NCI-H345 treated with DMSO at 0.1 percent for 48 hours (cell line): ENCODE results near the gene CACNA2D3.

Source experiments
- DNase-seq: peaks from one replicate; lab custom pipeline; 2025; ENCODE audit not compliant: unreplicated experiment; lab: John Stamatoyannopoulos, UW

The CACNA2D3 gene

DNA sequence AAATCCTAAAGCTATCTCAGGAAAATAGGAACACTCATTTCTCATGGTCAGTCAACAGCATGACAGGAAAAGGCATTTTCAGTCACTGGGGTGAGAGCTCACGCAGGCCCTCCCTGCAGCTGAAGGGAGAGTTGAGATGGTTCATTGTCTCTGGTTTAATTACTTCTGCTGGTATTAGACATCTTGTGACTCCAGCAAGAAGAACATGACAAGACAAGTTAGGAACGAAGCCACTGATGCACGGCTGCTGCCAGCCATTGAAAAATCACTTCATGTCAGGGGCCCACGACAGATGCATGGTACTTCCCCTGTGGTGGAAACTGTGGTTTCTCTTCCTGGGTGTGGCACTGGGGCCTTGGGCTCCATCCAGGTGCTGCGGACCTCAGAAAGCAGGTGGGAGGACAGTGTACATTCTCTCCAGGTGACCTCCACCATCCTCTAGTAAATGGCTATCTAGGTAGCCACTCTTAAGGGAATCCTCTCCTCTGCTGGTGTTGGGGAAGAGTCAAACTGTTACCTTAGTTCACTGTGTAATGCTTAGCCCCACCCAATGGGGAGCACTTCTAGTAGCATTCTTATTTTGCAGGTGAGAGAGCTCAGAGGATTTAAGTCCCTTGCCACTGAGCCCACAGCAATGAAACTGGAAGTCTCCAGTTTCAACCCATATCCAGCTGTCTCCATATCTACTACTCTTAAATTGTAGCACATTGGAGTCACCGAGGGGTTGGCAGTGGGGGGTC, 531.3 kb downstream of the CACNA2D3 start:
- DNase-seq, result no peak

DNA sequence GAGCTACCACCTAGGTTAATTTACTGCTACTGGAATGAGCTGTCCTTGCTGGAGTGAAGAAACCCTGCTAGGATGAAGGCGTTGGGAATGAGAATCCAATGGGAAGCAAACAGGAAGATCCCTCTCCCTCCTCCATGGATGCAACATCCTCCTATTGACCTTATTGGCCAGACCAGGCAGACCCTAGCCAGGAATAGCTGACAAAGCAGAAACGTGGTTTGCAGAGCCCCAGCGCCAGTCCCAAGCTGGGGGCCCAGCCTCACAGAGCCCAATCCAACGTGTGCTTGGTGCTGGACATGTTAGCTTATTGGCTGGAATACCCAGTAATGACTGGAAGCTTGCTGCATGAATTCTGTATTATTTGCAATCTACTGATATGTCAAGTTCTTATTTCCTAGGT, 532.4 kb downstream of the CACNA2D3 start:
- no peak for DNase-seq

DNA sequence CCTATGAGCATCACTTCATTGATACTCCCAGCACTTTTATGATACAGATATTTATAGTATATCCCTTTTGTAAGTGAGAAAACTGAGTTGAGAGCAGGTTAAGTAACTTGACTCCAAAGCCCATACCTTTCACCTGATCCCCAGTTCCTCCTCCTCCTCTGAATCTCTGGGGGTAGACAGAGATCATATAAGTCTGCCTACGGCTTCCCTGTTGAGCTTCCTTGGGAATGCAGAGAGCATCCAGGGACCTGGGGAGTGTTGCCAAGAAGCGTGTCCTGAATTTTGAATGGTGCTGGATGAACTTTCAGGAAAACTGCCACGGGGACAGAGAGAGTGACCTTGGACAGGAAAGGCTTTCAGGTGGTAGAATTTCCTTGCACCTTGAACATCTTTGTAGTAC, 537.0 kb downstream of the CACNA2D3 start:
- no peak for DNase-seq

DNA sequence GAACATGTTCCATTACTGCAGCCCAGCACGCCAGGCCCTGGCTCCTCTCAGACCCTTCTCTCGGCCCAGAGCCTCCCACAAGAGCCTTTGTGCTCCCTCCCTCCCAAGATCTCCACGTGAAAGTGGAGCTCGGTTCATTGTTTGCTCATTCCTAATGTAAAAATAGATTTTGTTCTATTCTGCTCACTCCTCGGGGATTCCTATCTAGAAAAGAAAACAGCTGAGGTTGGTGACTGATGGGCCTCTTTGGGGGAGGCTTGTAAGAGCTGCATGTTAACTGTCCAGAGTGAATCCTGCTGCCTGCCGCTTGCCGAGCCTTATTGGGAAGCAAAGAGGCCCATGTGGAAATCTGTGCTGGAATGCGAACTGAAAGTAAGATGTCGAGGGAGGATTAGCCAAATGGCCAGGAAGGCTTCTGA, 538.4 kb downstream of the CACNA2D3 start:
- no peak for DNase-seq

DNA sequence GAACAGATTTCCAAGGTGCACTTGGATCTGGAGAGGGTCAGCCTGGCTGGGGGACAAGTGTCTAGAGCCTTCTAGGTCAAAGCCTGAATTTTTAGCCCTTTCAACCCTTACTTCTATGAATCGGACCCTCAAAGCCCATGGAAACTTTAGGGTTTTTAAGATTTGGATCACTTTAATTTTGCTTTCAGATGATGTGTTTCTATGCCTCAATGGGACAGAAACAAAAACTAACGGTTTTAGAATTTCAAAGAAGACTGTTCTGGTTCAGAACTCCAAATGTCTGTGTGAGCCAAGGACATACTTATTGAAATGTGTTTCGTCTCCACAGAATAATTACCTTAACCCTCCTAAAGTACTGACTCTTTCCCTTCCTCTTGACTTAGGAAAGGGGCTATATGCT, 538.8 kb downstream of the CACNA2D3 start:
- DNase-seq, result no peak

DNA sequence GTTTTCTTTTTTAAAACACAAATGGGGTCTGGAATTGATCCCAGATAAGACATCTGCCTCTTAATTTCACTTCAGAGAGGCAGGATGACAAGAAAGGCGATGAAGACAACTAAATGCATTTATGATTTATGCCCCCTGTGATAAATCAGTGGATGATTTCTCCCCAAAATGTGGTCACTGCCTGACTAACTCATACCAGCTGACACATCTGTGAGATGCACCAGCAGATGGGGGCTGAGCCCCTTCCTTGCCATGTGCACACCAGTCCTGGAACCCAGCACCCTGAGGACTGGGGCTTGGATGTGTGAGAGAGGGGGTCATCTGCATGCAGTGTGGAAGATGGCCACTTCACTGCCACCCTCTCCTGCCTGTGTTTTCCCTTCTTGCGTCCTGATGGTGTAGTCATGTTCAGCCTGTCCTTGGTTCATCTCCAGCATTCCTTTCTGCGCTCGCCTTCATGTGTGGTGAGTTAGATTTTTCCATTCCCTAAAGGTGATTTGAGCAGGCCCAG, 541.2 kb downstream of the CACNA2D3 start:
- DNase-seq, result no peak

DNA sequence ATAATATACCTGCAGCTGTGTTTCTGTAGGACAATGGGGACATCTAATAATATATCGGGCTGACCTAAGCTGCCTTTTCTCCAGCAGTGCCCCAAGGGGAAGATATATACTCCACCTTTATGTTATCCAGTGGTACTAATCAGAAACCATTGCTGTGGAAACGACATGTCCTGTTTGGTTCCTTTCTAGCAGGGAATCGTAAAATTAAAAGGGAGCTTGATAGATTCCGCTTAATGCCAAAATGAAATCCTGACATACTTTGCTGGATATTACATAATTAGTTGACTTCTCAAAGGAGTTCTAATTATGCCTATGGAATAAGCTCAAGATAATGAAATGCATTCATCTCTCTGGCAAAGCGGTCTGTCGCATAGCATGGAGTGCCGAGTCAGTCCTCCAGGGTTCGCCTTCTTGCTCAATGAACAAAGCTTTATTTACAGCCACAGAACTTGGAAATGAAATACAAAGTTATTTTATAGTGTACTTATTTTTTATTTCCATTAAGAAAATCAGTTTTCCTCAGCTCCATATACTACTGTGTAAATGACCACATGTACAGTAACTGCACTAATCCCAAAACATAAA, 542.8 kb downstream of the CACNA2D3 start:
- DNase-seq, result no peak

DNA sequence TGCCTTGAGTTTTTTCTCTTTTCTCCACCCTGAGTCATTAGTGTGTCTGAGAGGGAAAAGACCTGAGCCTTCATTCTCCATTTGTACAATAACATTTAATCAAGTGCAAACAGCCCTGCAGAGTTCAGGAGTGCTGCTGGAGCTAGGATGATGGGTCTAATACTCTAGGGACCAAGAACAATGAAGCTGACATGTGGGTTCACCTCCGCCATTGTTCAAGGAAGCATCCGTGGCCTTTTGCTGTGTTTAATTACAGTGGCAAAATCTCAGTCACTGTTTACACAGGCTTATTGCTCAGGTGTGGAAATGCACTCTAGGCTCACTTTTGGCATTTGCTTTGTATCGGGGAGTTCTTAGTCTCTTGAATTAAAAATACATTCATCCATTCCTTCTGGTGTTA, 545.9 kb downstream of the CACNA2D3 start:
- DNase-seq, result no peak

DNA sequence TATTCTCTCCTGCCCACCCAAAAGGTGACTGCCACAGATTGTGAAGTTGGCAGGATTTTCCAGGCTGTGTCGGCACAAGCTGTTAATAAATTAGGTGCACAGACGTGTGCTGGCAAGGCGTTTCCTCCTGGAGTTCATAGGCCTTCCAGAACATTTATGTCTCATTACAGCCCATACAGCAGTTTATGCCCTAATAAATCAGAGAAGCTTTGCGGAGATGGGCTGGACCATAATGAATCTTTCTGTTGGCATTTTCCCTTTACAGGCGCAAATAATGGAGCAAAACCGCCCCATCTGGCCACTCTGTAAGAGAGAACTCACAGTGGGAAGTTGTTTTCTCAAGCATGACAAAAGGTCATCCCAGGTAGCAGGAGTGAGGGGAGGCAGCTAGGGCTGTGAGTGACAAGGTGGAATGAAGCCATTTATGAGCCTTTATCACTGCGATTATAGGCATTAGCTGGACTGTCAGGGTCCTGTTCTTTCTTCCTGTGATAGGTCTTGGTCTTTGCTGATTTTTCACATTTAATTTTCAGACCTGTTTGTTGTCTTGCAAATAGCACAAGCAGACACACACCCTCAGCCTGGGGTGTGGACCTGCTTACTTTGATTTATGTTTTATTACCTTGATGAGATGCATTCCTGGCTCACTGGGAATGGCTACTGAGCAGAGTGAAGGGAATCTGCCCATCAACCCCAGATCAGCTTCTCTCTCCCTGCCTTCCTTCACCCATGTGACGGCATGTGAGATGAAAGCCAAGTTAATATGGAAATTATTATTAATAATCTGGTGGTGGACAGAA, 548.0 kb downstream of the CACNA2D3 start:
- DNase-seq, result no peak

DNA sequence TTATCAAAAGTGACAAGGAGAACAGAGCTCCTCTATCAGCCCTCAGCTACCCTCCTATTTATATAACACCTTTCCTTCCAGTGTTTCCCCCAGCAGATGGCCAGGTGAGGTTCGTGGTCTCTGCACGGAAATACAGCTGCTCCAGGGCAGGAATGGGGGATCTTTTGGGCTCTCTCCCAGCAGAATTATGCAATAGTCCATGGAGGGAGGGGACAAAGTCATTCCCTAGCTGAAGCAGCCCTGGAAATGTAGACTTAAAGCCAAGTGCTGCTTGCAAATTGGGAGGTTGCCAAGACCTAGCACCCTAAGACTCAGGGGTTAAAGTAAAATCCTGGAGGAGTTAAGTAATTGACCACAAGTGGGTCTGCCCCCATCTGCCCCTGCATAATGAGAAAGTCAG, 549.2 kb downstream of the CACNA2D3 start:
- no peak for DNase-seq

DNA sequence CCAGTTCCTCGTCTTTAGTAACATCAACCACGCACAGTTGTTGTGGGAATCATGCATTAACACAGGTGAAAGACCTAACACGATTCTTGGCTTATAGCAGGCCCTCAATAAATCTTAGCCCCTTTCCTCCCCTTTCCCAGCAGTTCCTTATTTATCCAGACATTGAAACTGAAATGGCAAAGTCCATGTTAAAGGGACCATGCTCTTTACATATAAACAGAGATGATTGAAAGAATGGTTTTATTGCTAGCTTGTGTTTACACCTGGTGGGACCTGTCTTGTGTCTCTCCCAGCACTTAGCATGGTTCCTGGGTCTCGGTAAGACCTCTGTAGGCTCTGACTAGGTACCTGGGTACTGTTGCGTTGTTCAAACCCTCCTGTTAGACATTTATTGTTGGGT, 553.7 kb downstream of the CACNA2D3 start:
- DNase-seq, result no peak

DNA sequence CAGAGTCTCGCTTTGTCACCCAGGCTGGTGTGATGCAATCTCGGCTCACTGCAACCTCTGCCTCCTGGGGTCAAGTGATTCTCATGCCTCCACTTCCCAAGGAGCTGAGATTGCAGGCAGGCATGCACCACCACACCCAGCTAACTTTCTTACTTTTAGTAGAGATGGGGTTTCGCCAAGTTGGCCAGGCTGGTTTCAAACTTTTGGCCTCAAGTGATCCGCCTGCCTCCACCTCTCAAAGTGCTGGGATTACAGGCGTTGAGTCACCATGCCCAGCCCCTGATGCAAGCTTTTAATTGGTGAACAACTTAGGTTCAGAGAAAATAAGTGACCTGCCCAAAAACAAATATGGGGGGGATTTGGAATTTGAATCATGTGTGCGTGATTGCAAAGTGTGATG, 559.4 kb downstream of the CACNA2D3 start:
- DNase-seq, result no peak

DNA sequence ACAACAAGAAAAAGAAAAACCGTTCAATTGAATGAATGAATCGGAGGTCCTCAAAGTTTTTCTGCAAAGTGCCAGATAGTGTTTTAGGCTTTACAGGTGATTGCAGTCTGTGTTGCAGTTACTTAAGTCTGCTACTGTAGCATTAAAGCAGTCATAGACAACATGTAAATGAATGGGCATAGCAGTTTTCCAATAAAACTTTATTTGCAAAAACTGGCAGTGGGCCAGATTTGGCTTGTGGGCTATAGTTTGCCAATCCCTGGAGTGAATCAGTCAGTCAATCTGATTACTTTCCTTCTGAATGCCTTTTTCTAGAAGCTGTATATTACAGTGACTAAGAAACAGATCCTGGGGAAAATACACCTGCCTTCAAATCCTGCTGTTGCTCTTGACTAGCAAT, 562.9 kb downstream of the CACNA2D3 start:
- no peak for DNase-seq

DNA sequence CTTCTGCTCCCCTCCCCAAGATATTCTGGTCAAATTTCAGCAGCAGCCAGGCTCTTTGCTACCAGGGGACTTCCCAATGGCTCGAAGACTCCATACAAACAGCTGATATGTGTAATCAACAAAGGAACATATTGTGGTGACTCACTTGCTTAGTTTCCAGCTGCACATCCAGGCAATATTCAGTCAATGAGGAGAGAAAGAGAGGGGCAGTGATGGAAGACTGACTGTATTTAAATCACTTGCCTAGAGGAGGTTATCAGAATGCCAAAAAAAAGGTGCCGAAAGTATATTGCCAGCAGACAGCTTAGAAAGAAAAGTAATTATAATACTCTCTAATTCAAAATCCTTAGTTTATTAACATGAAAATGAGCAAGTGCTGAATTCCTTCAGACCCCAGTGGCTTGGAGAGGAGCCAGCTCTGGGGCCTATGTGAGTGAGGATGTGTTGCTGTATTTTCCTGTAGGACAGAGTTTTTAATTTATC, 569.0 kb downstream of the CACNA2D3 start:
- DNase-seq, result no peak

DNA sequence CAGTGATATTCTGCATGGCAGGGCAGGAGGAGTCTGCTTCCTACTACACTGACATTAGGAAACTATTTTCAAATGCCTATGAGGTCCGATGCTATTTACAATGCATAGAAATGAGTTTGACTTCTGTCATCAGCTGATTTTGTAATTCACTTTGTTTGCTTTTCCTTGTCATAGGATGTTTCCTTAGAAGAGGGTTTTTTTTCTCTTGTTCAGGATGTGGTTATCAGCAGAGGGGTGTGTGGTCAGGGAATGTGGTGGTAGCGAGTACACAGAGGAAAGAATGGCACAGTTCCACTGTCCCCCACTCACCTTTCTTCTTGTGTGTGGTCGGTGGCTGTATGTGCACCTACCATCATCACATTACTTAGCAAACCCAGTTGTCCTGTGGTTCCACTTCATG, 574.0 kb downstream of the CACNA2D3 start:
- no peak for DNase-seq

DNA sequence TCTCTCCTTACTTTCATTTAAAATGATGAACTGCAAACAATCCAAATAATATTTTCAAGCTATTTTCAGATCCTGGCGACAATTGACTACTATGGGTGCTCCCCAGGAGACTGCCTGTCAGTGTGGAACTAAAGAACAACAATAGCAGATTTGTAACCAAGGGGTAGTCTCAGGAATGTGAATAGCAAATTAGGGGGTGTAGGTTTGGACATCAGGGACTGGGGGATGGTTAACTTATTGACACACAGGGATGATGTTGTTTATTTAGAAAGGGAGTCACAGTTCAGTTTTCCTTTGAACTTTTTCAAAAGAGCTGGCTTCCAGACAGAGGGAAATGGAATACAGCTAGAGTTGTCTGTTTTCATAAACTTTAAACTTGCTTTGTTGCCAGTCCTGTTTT, 575.7 kb downstream of the CACNA2D3 start:
- no peak for DNase-seq

DNA sequence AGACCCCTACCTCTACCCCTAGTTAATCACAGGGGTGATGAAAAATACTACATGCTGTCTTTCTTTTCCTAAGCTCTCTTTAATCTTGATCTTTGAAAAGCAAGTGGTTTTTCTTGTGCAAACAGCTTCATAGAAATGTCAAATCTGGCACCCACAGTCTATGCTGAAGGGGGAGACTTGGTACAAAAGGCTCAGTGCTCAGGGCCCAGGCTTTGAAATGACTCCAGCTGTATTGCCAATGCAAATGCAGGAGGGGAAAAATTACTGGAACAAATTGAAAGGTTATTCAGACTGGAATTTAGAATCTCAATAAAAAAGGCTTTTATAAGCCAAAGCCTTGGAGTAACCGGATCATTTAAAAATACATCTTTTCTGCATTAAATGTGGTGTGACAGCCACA, 581.6 kb downstream of the CACNA2D3 start:
- DNase-seq, result no peak

DNA sequence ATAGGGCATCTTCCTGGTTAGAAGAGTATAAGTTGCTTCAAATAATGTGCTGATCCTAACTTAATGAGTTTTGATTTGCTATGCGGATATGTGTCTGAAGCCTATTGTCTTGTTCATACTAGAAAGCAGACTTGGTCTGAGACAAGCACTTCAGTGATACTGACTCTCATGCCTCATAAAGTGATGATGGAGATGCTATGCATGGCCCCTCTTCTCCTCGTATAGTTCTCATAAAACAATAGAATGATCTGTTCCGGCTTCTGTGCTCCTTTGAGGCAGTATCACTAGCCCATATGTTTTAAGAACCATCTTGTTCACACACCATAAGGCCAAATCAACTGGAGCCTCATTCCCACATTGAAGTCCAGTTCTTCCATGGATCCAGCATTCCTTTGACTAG, 583.4 kb downstream of the CACNA2D3 start:
- DNase-seq, result no peak

DNA sequence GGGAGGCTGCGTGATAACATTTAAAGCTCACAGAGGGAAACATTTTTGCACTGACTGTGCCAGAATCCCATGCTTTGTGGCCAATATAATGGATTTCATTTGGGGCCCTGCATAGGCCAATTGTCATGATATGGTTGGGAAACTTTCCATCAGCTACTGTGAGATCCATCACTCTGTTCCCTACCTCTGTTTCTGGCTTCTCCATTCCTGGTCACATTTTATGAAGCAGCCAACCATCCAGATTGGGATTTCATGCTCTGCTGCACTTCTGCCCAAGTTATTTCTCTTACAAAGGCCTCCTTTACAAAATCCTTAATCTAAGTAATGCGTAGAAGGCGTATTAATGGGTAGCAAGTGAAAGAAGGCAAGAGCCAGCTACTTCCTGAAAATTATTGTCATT, 584.4 kb downstream of the CACNA2D3 start:
- DNase-seq, result no peak

DNA sequence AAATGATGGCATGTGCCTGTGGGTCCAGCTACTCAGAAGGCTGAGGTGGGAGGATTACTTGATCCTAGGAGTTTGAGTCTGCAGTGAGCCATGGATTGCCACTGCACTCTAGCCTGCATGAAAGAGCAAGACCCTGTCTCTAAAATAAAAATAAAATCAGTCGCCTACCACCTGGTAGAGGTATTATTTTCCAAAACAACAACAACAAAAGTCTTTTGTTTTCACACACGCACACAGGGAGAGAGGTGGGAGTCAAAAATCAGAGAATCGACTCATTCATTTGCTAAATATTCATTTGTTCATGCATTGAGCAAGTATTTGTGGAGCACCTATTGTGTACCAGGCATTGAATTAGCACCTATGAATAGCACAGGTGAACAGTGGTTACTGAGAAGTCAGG, 587.4 kb downstream of the CACNA2D3 start:
- no peak for DNase-seq

DNA sequence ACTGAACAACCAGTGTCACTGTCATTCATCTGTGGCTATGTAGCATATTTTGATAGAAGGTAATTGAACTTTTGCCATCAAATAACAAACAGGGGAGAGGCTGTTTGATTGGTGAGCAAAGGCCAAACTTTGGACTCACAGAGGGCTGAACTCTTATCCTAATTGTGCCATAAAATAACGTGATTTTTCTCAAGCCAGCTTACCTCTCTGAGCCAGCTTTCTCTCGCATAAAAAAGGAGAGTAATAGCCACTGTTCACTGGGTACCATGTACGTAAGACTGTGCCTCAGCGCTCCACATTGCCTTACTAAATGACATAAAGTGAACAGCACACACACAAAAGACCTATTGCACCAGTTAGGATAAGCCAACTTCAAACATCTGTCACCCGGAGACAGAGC, 588.6 kb downstream of the CACNA2D3 start:
- DNase-seq, result no peak

DNA sequence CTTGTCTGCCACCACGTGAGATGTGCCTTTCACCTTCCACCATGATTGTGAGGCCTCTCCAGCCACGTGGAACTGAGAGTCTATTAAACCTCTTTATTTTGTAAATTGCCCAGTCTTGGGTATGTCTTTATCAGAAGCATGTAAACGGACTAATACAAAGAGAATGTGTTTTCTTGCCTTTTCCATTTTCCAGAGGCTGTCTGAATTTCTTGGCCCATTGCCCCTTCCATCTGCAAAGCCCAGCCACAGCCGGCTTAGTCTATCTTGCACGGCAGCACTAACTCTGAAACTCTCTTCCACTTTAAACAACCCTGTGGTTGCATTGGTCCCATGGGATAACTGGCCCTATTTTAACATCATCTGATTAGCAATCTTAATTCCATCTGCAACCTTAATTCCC, 590.2 kb downstream of the CACNA2D3 start:
- DNase-seq, result no peak
